ENCODE data around the gene PID1. TPM values are rescaled to one million over a fixed set of nuclear protein-coding genes. Genes with fewer than 3 reads are reported as not detected.

The PID1 gene
- total RNA-seq, 1 experiment from 2014 or later: not detected

GRCh38 chr2:229231328-229231868 lies 39.7 kb downstream of the PID1 start:
- TF ChIP-seq CTCF (conservative IDR thresholded peaks at IDR 0.05): no peak
- no peak for TF ChIP-seq EZH2 (IDR thresholded peaks at IDR 0.05; ENCODE audit: low read depth)
- BruUV-seq (replicated peaks): no TSS peak
- intact Hi-C loops (cut with micrococcal nuclease; ENCODE audit: unreplicated experiment): no loop called here
- H3K27ac ChIP-seq: no peak overlapping the region
- H3K27me3 ChIP-seq (ENCODE audit: insufficient read depth, low read depth): no peaks in the 10 kb centered on the region
- H3K79me2 ChIP-seq (ENCODE audit: low read depth): no peaks in the 10 kb centered on the region
- no peaks in the 10 kb centered on the region for H4K20me1 ChIP-seq (ENCODE audit: insufficient read depth)
- no peaks in the 10 kb centered on the region for H3K4me1 ChIP-seq (replicated peaks; ENCODE audit: insufficient read depth)
- H3K4me2 ChIP-seq: no peak overlapping the region
- POLR2A ChIA-PET (ENCODE audit: unreplicated experiment): no interaction called here
- H3F3A ChIP-seq (ENCODE audit: insufficient read depth, low read depth): no peaks in the 10 kb centered on the region
- no peak overlapping the region for H2AFZ ChIP-seq
- H3K36me3 ChIP-seq (ENCODE audit: low read depth): no peaks in the 10 kb centered on the region
- no peaks in the 10 kb centered on the region for H3K9me2 ChIP-seq (ENCODE audit: insufficient read depth)
- CTCF ChIA-PET: no interaction called here
- no peak for DNase-seq
- no peak overlapping the region for H3K4me3 ChIP-seq
- H3K9me3 ChIP-seq (ENCODE audit: insufficient read depth, low read depth): no peaks in the 10 kb centered on the region

GRCh38 chr2:229230911-229231310 lies 40.2 kb downstream of the PID1 start:
- TF ChIP-seq CTCF (conservative IDR thresholded peaks at IDR 0.05): no peak
- no peak for TF ChIP-seq EZH2 (IDR thresholded peaks at IDR 0.05; ENCODE audit: low read depth)
- Histone ChIP-seq H3K9me3 (ENCODE audit: insufficient read depth, low read depth) (no peaks in the 10 kb centered on the region), H2AFZ (no peak overlapping the region)

GRCh38 chr2:229230256-229230655 lies 40.8 kb downstream of the PID1 start:
- Histone ChIP-seq H3K4me3 (no peak overlapping the region), H2AFZ (no peak overlapping the region), H3K9me3 (ENCODE audit: insufficient read depth, low read depth) (no peaks in the 10 kb centered on the region), H3K27me3 (ENCODE audit: insufficient read depth, low read depth) (no peaks in the 10 kb centered on the region), H3K27ac (no peak overlapping the region), H3K79me2 (ENCODE audit: low read depth) (no peaks in the 10 kb centered on the region), H3K4me1 (replicated peaks; ENCODE audit: insufficient read depth) (no peaks in the 10 kb centered on the region), H3K4me2 (no peak overlapping the region), H3F3A (ENCODE audit: insufficient read depth, low read depth) (no peaks in the 10 kb centered on the region), H3K36me3 (ENCODE audit: low read depth) (no peaks in the 10 kb centered on the region), H4K20me1 (ENCODE audit: insufficient read depth) (no peaks in the 10 kb centered on the region), H3K9me2 (ENCODE audit: insufficient read depth) (no peaks in the 10 kb centered on the region)
- ChIA-PET POLR2A (ENCODE audit: unreplicated experiment) (no interaction called here), CTCF (no interaction called here)
- intact Hi-C loops (cut with micrococcal nuclease; ENCODE audit: unreplicated experiment): no loop called here
- no peak for TF ChIP-seq EZH2 (IDR thresholded peaks at IDR 0.05; ENCODE audit: low read depth)
- TF ChIP-seq CTCF (conservative IDR thresholded peaks at IDR 0.05): no peak
- no peak for DNase-seq
- BruUV-seq (replicated peaks): no TSS peak

More at GRCh38 chr2:229230911-229231310, 40.2 kb downstream of the PID1 start:
- Histone ChIP-seq H3F3A (ENCODE audit: insufficient read depth, low read depth) (no peaks in the 10 kb centered on the region), H4K20me1 (ENCODE audit: insufficient read depth) (no peaks in the 10 kb centered on the region), H3K4me2 (no peak overlapping the region), H3K79me2 (ENCODE audit: low read depth) (no peaks in the 10 kb centered on the region), H3K9me2 (ENCODE audit: insufficient read depth) (no peaks in the 10 kb centered on the region), H3K27me3 (ENCODE audit: insufficient read depth, low read depth) (no peaks in the 10 kb centered on the region), H3K4me1 (replicated peaks; ENCODE audit: insufficient read depth) (no peaks in the 10 kb centered on the region), H3K4me3 (no peak overlapping the region), H3K36me3 (ENCODE audit: low read depth) (no peaks in the 10 kb centered on the region), H3K27ac (no peak overlapping the region)
- no peak for DNase-seq
- ChIA-PET POLR2A (ENCODE audit: unreplicated experiment) (no interaction called here), CTCF (no interaction called here)
- no TSS peak for BruUV-seq (replicated peaks)
- intact Hi-C loops (cut with micrococcal nuclease; ENCODE audit: unreplicated experiment): no loop called here

All from PC-9 (cell line).